PC-9 (cell line): ENCODE data around the gene SOCS7. TPM values are rescaled to one million over a fixed set of nuclear protein-coding genes. Genes with fewer than 3 reads are reported as not detected.

Experiments used
- BruUV-seq: library from RNA; stranded (reverse); fragments of 400-500 nt; replicated peaks from 2 replicates; lab custom pipeline; 2021; lab: Mats Ljungman, UMichigan
- CTCF ChIA-PET: fragments of 300-600 bp; sonication (Branson Sonifier 250); formaldehyde crosslinking; loops from one replicate; lab custom pipeline; 2022; ENCODE audit warnings: antibody characterized with exemption; lab: Charles Lee
- POLR2A ChIA-PET: fragments of 300-600 bp; sonication (Branson Sonifier 250); formaldehyde crosslinking; loops from one replicate; lab custom pipeline; 2022; ENCODE audit warnings: antibody characterized with exemption; ENCODE audit not compliant: unreplicated experiment; lab: Charles Lee
- DNase-seq, 2 experiments: peaks; one replicate each; pipeline versions ENCODE4 v3.0.0 to v3.0.0-alpha.2; 2015 to 2022; ENCODE audit warnings: mixed read lengths in 1 of 2
- H2AFZ ChIP-seq: fragments of 200-600 bp; sonication (generic); 2 replicates; pipeline ENCODE4 v1.8.1; 2017; ENCODE audit warnings: antibody characterized with exemption
- H3F3A ChIP-seq: fragments of 200-600 bp; sonication (generic); 2 replicates; pipeline ENCODE4 v1.8.1; 2017; ENCODE audit warnings: antibody characterized with exemption, mild to moderate bottlenecking, low read depth; ENCODE audit not compliant: insufficient read depth
- H3K27ac ChIP-seq: fragments of 200-600 bp; sonication (generic); 2 replicates; pipeline ENCODE4 v1.6.1; 2016; ENCODE audit warnings: mixed run types
- H3K27me3 ChIP-seq: fragments of 200-600 bp; sonication (generic); 2 replicates; pipeline ENCODE4 v1.6.1; 2016; ENCODE audit warnings: low read depth, mixed run types; ENCODE audit not compliant: insufficient read depth
- H3K36me3 ChIP-seq: fragments of 200-600 bp; sonication (generic); 2 replicates; pipeline ENCODE4 v1.6.1; 2016; ENCODE audit warnings: low read depth, mixed run types
- H3K4me1 ChIP-seq: fragments of 200-600 bp; sonication (generic); replicated peaks from 2 replicates; pipeline ENCODE4 v1.6.1; 2016; ENCODE audit warnings: mixed run types; ENCODE audit not compliant: insufficient read depth
- H3K4me2 ChIP-seq: fragments of 200-600 bp; sonication (generic); 2 replicates; pipeline ENCODE4 v1.6.1; 2017; ENCODE audit warnings: mixed run types
- H3K4me3 ChIP-seq: fragments of 200-600 bp; sonication (generic); 2 replicates; pipeline ENCODE4 v1.6.1; 2016; ENCODE audit warnings: mixed run types
- H3K79me2 ChIP-seq: fragments of 200-600 bp; sonication (generic); 2 replicates; pipeline ENCODE4 v1.6.1; 2017; ENCODE audit warnings: low read depth, mixed run types
- H3K9me2 ChIP-seq: fragments of 200-600 bp; sonication (generic); 2 replicates; pipeline ENCODE4 v1.8.1; 2017; ENCODE audit warnings: mild to moderate bottlenecking; ENCODE audit not compliant: insufficient read depth
- H3K9me3 ChIP-seq: fragments of 200-600 bp; sonication (generic); 2 replicates; pipeline ENCODE4 v1.8.1; 2016; ENCODE audit warnings: low read depth; ENCODE audit not compliant: insufficient read depth
- H4K20me1 ChIP-seq: fragments of 200-600 bp; sonication (generic); 2 replicates; pipeline ENCODE4 v1.8.1; 2017; ENCODE audit not compliant: insufficient read depth
- CTCF ChIP-seq: fragments of 200-600 bp; sonication (generic); conservative IDR thresholded peaks from 2 replicates; pipeline ENCODE4 v1.6.1; 2017; ENCODE audit warnings: mixed run types, antibody characterized with exemption, mild to moderate bottlenecking, moderate library complexity
- EZH2 ChIP-seq: fragments of 200-600 bp; sonication (generic); IDR thresholded peaks from 2 replicates; pipeline ENCODE4 v1.8.0; 2017; ENCODE audit warnings: antibody characterized with exemption, low read depth
- intact Hi-C: fragments of 100-400 bp; cut with micrococcal nuclease; formaldehyde crosslinking; loops from one replicate; pipeline ENCODE4 v1.10.0; 2022; ENCODE audit not compliant: unreplicated experiment
- total RNA-seq: library from RNA; stranded (reverse); gene quantifications from 2 replicates; pipeline ENCODE4 v1.2.3, GENCODE V29; 2021

The SOCS7 gene
- total RNA-seq, 1 experiment from 2014 or later, result 19.6 TPM

GRCh38 chr17:38448208-38448771, 96.6 kb downstream of the SOCS7 start:
- no peaks in the 10 kb centered on the region for H3K9me2 ChIP-seq
- peaks cover 11% of the 10 kb centered on the region; the same call in 1 of the 2 replicates for H3K79me2 ChIP-seq
- POLR2A ChIA-PET, result no interaction called here
- peaks cover 34% of the 10 kb centered on the region; the same call in 1 of the 2 replicates for H3F3A ChIP-seq
- TF ChIP-seq EZH2 (no peak), CTCF (no peak)
- H3K4me1 ChIP-seq, result peaks cover 77% of the 10 kb centered on the region
- DNase-seq, result no peak
- BruUV-seq, result no TSS peak
- H3K9me3 ChIP-seq, result no peaks in the 10 kb centered on the region
- CTCF ChIA-PET, result no interaction called here
- H2AFZ ChIP-seq, result no peak overlapping the region
- H3K27ac ChIP-seq, result peak overlapping the region; percentile 81
- H3K36me3 ChIP-seq, result no peaks in the 10 kb centered on the region
- no peaks in the 10 kb centered on the region for H3K27me3 ChIP-seq
- intact Hi-C loops, result no loop called here
- H3K4me2 ChIP-seq, result peak overlapping the region; percentile 55
- H3K4me3 ChIP-seq, result no peak overlapping the region
- H4K20me1 ChIP-seq, result no peaks in the 10 kb centered on the region; the same call in 1 of the 2 replicates

- H3K36me3 ChIP-seq, result no peaks in the 10 kb centered on the region
- no peaks in the 10 kb centered on the region for H3K9me2 ChIP-seq
- H3F3A ChIP-seq, result peaks cover 37% of the 10 kb centered on the region
- peak overlapping the region; percentile 81 for H3K27ac ChIP-seq
- peaks cover 71% of the 10 kb centered on the region for H3K4me1 ChIP-seq
- H3K4me3 ChIP-seq, result peak overlapping the region; percentile 12; the same call in 1 of the 2 replicates
- H3K9me3 ChIP-seq, result no peaks in the 10 kb centered on the region
- POLR2A ChIA-PET, result no interaction called here
- H3K27me3 ChIP-seq, result no peaks in the 10 kb centered on the region
- BruUV-seq, result no TSS peak
- DNase-seq, result peak; percentile 86 to 95
- no peaks in the 10 kb centered on the region for H4K20me1 ChIP-seq
- H3K79me2 ChIP-seq, result peaks cover 14% of the 10 kb centered on the region; the same call in 1 of the 2 replicates
- TF ChIP-seq CTCF (no peak; the same call in 1 of the 2 replicates), EZH2 (no peak)
- intact Hi-C loops, result no loop called here
- CTCF ChIA-PET, result no interaction called here
- peak overlapping the region; percentile 55 for H3K4me2 ChIP-seq
- no peak overlapping the region for H2AFZ ChIP-seq
Measured at GRCh38 chr17:38449364-38449763, 97.7 kb downstream of the SOCS7 start.

DNA sequence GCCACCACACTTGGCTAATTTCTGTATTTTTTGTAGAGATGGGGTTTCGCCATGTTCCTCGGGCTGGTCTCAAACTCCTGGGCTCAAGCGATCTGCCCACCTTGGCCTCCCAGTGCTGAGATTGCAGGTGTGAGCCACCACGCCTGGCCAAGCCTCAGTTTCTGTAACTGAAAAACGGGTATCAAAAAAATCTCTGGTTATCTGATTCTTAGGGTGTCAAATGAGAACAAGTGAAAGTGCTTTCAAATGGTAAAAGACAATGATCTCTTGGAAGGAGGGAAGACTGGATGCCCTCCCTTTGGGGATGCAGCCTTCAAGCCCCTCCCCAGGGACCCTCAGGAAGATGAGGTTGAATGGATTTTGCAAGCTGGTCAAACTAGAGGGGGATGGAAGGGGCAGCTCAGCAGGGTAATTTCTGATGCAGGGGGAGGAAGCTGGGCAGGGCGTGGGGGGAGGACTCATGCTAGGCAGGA, 98.9 kb downstream of the SOCS7 start:
- intact Hi-C loops, result loop anchor here (1.0 to 5.0 kb wide), 2 partner anchors 21 to 417 kb away; no protein-coding TSS in a partner anchor
- BruUV-seq, result no TSS peak
- Histone ChIP-seq H3K36me3 (no peaks in the 10 kb centered on the region), H3F3A (peaks cover 44% of the 10 kb centered on the region), H2AFZ (no peak overlapping the region), H3K4me1 (peaks cover 81% of the 10 kb centered on the region), H3K4me2 (peak overlapping the region; percentile 49), H3K9me2 (no peaks in the 10 kb centered on the region), H3K27ac (peak overlapping the region; percentile 81), H3K4me3 (no peak overlapping the region), H3K9me3 (no peaks in the 10 kb centered on the region), H3K79me2 (peaks cover 25% of the 10 kb centered on the region), H4K20me1 (peaks cover 8% of the 10 kb centered on the region), H3K27me3 (no peaks in the 10 kb centered on the region)
- POLR2A ChIA-PET, result interaction anchor here (0.5 to 2.4 kb wide), 3 partner anchors 14 to 95 kb away, joined by 3 to 53 read pairs (median 7); no protein-coding TSS in a partner anchor
- no peak for TF ChIP-seq CTCF
- TF ChIP-seq EZH2, result no peak
- CTCF ChIA-PET, result interaction anchor here (0.6 to 1.9 kb wide), 2 partner anchors 14 to 681 kb away, joined by 5 to 6 read pairs; no protein-coding TSS in a partner anchor
- DNase-seq, result no peak
